ENCODE measurements around the gene TSR3.
A peak's percentile ranks its signal among the peaks of the same experiment; 100 is the strongest.

TSR3 gene

DNA sequence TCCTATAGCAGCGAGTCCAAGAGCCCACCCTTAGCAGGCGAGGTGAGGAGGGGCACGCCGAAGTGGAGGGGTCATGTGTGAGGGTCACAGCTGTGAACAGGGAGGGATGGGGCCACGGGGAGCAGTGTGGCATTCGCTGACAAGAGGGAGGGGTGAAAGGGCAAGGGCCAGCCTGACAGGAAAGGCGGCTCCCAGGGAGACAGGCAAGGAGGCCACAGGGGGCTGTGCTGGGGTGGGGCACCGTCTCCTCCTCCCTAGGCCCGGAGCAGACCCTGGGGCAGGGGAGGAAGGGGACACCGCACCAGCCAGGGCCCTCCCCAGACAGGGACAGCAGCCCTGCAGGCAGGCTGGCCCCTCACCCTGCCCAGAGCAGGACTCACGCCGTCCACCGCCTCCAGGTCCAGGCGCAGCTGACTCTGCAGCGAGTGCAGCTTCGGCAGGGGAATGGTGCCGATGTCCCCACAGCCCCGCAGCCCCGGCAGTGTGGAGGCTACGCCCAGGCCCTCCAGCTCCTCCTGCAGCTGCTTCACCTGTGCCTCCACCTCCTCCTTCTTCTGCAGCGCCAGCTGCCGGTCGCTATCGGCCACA, 15.1 kb upstream of the TSR3 start:
- TF ChIP-seq, protein P1, sequence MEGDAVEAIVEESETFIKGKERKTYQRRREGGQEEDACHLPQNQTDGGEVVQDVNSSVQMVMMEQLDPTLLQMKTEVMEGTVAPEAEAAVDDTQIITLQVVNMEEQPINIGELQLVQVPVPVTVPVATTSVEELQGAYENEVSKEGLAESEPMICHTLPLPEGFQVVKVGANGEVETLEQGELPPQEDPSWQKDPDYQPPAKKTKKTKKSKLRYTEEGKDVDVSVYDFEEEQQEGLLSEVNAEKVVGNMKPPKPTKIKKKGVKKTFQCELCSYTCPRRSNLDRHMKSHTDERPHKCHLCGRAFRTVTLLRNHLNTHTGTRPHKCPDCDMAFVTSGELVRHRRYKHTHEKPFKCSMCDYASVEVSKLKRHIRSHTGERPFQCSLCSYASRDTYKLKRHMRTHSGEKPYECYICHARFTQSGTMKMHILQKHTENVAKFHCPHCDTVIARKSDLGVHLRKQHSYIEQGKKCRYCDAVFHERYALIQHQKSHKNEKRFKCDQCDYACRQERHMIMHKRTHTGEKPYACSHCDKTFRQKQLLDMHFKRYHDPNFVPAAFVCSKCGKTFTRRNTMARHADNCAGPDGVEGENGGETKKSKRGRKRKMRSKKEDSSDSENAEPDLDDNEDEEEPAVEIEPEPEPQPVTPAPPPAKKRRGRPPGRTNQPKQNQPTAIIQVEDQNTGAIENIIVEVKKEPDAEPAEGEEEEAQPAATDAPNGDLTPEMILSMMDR (IDR thresholded peaks at IDR 0.05) = no peak

DNA sequence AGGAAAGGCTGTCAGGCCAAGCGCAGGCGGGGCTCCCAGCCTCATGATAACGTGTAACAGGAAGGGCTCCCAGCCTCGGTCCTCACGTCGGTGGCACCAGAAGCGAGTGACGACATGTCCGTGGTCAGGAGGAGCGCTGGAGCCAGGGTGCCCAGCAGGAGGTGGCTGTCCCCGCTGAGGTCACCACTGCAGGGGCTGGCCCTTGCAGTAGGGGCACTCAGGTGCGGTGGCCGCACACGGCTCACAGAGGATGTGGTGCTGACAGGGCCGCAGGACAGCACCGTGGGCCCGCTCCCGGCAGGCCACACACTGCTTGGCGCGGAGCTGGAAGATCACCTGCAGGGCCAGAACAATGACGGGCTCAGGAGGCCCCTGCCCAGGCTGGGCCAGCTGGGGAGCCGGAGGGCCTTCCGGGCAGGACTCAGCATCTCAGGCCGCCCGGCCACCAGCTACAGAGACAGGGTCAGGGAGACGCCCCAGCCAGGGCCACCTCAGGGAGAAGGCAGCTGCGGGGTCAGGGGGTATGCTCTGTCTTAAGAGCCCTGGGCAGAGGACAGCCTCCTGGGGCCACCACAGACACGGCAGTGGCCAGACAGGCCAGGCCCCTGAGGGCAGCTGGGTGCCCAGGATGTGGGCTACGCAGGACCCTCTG, 14.5 kb upstream of the TSR3 start:
- Mint-ChIP-seq H3K27me3 (ENCODE audit: low read depth, poor library complexity) (no peaks in the 10 kb centered on the region), H3K36me3 (ENCODE audit: low read depth) (peaks cover 8% of the 10 kb centered on the region), H3K27ac (no peak overlapping the region), H3K4me1 (peaks cover 7% of the 10 kb centered on the region), H3K4me3 (no peak overlapping the region), H3K9me3 (no peaks in the 10 kb centered on the region)
- TF ChIP-seq, protein P1 (IDR thresholded peaks at IDR 0.05) = no peak
- DNase-seq = no peak

More for the DNA sequence above, 15.1 kb upstream of the TSR3 start:
- Mint-ChIP-seq H3K27ac (no peak overlapping the region), H3K9me3 (no peaks in the 10 kb centered on the region), H3K4me3 (no peak overlapping the region), H3K36me3 (ENCODE audit: low read depth) (peaks cover 8% of the 10 kb centered on the region), H3K4me1 (peaks cover 7% of the 10 kb centered on the region), H3K27me3 (ENCODE audit: low read depth, poor library complexity) (no peaks in the 10 kb centered on the region)
- no peak for DNase-seq

DNA sequence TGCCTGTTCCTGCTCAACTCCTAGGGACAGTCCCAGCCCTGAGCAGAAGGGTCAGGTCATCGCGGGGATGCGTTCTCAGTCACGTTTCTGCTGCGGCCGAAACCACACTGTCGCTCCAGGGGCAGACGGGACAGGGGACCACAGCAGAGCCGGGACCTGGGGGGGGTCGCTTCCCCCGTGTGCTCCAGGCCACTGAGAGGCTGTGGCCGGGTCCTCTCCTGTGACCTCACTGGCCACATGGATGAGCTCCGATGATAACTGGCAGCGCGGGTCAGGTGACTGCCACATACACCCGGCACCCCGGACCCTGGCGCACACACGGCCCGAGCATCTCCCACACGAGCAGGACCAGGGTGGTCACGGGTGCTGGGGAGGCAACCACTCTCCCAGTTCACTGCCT, 12.8 kb upstream of the TSR3 start:
- Mint-ChIP-seq H3K4me1 (peaks cover 7% of the 10 kb centered on the region), H3K27ac (no peak overlapping the region), H3K4me3 (no peak overlapping the region), H3K27me3 (ENCODE audit: low read depth, poor library complexity) (no peaks in the 10 kb centered on the region), H3K9me3 (no peaks in the 10 kb centered on the region), H3K36me3 (ENCODE audit: low read depth) (peaks cover 9% of the 10 kb centered on the region)
- TF ChIP-seq, protein P1 (IDR thresholded peaks at IDR 0.05) = no peak
- no peak for DNase-seq

DNA sequence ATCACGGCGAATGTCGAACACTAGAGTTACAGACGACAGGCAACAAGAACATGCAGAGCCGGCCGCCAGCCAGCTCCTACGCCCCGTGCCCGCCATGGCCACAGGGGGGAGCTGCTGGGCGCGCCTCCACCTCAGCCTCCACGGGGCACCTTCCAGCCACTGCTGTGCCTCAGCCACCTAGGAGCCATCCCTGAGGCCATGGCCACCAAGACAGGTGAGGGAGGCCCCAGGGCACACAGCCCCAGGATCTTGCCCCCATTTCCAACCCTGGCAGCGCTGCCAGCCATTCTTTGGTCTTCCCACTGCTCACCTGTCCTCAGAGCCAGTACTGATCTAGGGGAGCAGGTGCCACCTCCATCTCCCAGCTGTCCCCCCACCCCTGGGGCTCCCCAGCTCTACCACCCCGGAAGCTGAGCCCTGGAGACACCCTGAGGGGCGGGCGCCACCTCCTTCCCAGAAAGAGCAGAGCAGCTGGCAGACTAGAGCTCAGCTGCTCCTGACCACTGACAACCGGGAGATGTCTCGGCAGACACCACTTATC, 11.9 kb upstream of the TSR3 start:
- TF ChIP-seq, protein P1 (IDR thresholded peaks at IDR 0.05) = peak; percentile 78

DNA sequence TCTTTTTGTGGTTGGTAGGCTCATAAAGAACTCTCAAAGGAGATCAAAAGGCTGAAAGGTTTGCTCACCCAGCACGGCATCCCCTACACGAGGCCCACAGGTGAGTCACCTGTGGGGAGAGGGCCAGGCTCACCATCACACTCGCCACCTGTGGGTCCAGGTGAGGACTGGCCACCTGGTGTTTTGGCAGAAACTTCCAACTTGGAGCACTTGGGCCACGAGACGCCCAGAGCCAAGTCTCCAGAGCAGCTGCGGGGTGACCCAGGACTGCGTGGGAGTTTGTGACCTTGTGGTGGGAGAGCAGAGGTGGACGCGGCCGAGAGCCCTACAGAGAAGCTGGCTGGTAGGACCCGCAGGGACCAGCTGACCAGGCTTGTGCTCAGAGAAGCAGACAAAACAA, 11.1 kb upstream of the TSR3 start:
- Mint-ChIP-seq H3K27me3 (ENCODE audit: low read depth, poor library complexity) (no peaks in the 10 kb centered on the region), H3K36me3 (ENCODE audit: low read depth) (peaks cover 13% of the 10 kb centered on the region), H3K27ac (no peak overlapping the region), H3K4me1 (peaks cover 7% of the 10 kb centered on the region), H3K4me3 (no peak overlapping the region), H3K9me3 (no peaks in the 10 kb centered on the region)
- TF ChIP-seq, protein P1 (IDR thresholded peaks at IDR 0.05) = no peak
- DNase-seq = no peak

More for the DNA sequence above, 11.9 kb upstream of the TSR3 start:
- peaks cover 13% of the 10 kb centered on the region for H3K36me3 Mint-ChIP-seq (ENCODE audit: low read depth)
- peak overlapping the region; percentile 36 for H3K27ac Mint-ChIP-seq
- H3K9me3 Mint-ChIP-seq = no peaks in the 10 kb centered on the region
- peak; percentile 75 for DNase-seq
- H3K4me1 Mint-ChIP-seq = peaks cover 7% of the 10 kb centered on the region
- H3K27me3 Mint-ChIP-seq (ENCODE audit: low read depth, poor library complexity) = no peaks in the 10 kb centered on the region
- no peak overlapping the region for H3K4me3 Mint-ChIP-seq
